ENCODE results near the gene ARHGAP23.

The ARHGAP23 gene

DNA sequence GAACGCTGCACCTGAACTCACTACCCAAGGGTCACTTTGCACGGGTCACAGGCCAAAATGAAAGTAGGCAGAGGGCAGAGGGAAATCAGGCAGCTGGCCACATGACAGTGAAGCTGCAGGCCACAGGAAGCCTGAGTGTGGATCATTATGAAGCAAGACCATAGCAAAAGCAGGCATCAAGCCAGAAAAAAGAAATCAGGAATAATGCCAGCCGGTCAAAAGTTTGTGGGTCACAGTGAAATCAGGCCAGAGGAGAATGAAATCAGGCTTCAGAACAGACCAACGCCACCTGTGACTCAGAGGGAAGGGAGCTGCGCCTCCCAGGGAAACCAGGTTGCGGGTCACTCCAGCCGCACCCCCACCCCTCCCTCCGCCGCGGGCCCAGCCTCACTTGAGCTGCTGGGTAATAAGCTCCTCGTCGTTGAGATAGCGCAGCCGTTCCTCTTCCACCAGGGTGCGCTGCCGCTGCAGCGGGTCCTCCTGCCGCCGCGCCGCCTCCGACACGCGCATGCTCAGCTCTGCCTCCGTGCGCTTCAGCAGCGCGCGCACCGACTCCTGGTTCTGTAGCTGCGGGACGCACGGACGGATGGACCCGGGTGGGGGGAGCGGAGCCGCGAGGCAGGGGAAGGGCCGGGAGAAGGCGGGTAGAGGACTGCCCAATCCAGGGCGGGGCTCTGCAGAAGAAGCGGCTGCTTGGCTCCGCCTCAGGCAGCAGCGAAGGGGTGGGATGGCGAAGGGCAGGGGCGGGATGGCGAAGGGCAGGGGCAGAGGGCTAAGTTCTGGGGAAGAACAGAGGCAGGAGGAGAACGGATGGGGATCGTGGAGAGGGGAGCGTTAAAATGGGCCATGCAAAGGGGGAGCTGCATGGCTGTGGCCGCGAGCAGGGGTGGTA, 129.8 kb downstream of the ARHGAP23 start:
- TF ChIP-seq RAD21 (IDR thresholded peaks at IDR 0.05; ENCODE audit: low read depth) (peak; percentile 85), NFIC (IDR thresholded peaks at IDR 0.05) (peak; percentile 30; the same call in 1 of the 2 replicates), FOXM1 (IDR thresholded peaks at IDR 0.05; ENCODE audit: borderline replicate concordance, low read depth) (no peak), CEBPB (IDR thresholded peaks at IDR 0.05) (peak; percentile 33; the same call in 1 of the 2 replicates)
- TF ChIP-seq, protein P1, sequence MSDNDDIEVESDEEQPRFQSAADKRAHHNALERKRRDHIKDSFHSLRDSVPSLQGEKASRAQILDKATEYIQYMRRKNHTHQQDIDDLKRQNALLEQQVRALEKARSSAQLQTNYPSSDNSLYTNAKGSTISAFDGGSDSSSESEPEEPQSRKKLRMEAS (IDR thresholded peaks at IDR 0.05), result peak; percentile 75

DNA sequence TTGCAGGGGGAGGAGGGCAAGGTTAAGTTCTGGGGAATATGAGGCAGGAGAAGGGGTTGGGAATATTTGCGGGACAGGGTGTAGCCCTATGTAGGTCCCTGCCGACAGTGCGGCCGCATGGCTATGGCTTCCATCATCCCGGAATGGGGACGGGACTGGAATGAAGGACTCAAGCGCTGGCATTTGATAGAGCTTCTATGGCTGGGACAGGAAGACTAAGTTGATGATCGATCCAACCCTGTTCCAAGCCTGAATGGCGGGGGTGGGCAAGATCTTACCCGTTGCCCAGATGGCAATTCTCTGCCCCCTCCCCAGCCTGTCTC, 130.4 kb downstream of the ARHGAP23 start:
- TF ChIP-seq, protein P2, sequence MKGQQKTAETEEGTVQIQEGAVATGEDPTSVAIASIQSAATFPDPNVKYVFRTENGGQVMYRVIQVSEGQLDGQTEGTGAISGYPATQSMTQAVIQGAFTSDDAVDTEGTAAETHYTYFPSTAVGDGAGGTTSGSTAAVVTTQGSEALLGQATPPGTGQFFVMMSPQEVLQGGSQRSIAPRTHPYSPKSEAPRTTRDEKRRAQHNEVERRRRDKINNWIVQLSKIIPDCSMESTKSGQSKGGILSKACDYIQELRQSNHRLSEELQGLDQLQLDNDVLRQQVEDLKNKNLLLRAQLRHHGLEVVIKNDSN (IDR thresholded peaks at IDR 0.05), result no peak
- TF ChIP-seq CEBPB (IDR thresholded peaks at IDR 0.05) (no peak), ZBTB7A (IDR thresholded peaks at IDR 0.05; ENCODE audit: low read depth) (no peak; the same call in 1 of the 2 replicates), CREB1 (IDR thresholded peaks at IDR 0.05; ENCODE audit: low read depth) (no peak), EP300 (IDR thresholded peaks at IDR 0.05; ENCODE audit: borderline replicate concordance) (no peak), TAF1 (IDR thresholded peaks at IDR 0.05; ENCODE audit: low read depth) (no peak), FOXM1 (IDR thresholded peaks at IDR 0.05; ENCODE audit: borderline replicate concordance, low read depth) (no peak), EGR1 (IDR thresholded peaks at IDR 0.05) (no peak), RAD21 (IDR thresholded peaks at IDR 0.05; ENCODE audit: low read depth) (no peak), YY1 (IDR thresholded peaks at IDR 0.05; ENCODE audit: low read depth) (no peak), TCF12 (IDR thresholded peaks at IDR 0.05; ENCODE audit: low read depth) (no peak), TEAD4 (IDR thresholded peaks at IDR 0.05) (no peak), NFIC (IDR thresholded peaks at IDR 0.05) (no peak)
- TF ChIP-seq, protein P3, sequence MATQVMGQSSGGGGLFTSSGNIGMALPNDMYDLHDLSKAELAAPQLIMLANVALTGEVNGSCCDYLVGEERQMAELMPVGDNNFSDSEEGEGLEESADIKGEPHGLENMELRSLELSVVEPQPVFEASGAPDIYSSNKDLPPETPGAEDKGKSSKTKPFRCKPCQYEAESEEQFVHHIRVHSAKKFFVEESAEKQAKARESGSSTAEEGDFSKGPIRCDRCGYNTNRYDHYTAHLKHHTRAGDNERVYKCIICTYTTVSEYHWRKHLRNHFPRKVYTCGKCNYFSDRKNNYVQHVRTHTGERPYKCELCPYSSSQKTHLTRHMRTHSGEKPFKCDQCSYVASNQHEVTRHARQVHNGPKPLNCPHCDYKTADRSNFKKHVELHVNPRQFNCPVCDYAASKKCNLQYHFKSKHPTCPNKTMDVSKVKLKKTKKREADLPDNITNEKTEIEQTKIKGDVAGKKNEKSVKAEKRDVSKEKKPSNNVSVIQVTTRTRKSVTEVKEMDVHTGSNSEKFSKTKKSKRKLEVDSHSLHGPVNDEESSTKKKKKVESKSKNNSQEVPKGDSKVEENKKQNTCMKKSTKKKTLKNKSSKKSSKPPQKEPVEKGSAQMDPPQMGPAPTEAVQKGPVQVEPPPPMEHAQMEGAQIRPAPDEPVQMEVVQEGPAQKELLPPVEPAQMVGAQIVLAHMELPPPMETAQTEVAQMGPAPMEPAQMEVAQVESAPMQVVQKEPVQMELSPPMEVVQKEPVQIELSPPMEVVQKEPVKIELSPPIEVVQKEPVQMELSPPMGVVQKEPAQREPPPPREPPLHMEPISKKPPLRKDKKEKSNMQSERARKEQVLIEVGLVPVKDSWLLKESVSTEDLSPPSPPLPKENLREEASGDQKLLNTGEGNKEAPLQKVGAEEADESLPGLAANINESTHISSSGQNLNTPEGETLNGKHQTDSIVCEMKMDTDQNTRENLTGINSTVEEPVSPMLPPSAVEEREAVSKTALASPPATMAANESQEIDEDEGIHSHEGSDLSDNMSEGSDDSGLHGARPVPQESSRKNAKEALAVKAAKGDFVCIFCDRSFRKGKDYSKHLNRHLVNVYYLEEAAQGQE (IDR thresholded peaks at IDR 0.05; ENCODE audit: low read depth), result no peak
- TF ChIP-seq, protein P1 (IDR thresholded peaks at IDR 0.05), result no peak

DNA sequence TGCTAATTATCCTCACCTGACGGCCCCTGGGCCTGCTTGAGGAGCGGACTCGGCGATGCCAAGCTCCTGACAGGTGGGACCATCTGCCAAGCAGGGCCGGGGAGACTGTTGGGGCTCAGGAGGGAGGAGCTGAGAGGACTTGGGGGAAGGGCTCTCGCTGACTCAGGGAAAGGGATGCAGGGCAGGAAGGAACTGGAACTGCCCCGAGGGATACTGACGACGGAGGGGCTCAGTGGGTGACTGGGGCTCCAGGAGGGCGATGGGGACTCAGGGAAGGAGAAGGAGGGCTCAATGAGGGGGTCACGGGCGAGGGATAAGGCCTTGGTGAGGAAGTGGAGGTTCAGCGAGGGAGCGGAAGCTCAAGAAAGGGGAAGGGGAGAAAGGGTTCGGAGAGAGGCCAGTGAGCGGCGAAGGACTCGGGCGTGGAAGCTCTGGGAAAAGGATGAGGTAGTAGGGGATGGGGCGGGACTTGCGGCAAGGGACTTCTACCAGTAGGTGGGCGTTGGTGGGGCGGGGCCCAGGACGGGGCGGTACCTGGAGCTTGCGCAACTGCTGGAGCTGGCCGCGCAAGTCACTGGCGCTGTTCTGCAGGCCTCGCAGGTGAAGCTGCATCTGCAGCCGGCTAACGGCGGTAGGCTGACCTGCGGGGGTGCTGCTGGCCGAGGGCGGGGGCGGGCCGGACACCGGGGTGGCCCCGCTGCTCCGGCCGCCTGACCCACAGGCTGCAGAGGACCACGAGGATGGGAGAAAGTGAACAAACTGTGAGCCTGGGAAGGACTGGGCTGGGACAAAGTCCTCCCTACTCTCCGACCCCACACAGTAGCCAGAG, 131.0 kb downstream of the ARHGAP23 start:
- no peak for TF ChIP-seq EP300 (IDR thresholded peaks at IDR 0.05; ENCODE audit: borderline replicate concordance)
- TF ChIP-seq, protein P2 (IDR thresholded peaks at IDR 0.05), result no peak
- no peak for TF ChIP-seq NFIC (IDR thresholded peaks at IDR 0.05)
- TF ChIP-seq, protein P3 (IDR thresholded peaks at IDR 0.05; ENCODE audit: low read depth), result peak; percentile 54
- TF ChIP-seq, protein P1 (IDR thresholded peaks at IDR 0.05), result peak; percentile 82
- TF ChIP-seq TCF12 (IDR thresholded peaks at IDR 0.05; ENCODE audit: low read depth), result peak; percentile 33; the same call in 1 of the 2 replicates
- TF ChIP-seq CEBPB (IDR thresholded peaks at IDR 0.05), result peak; percentile 100
- TF ChIP-seq CREB1 (IDR thresholded peaks at IDR 0.05; ENCODE audit: low read depth), result no peak
- peak; percentile 83 for TF ChIP-seq EGR1 (IDR thresholded peaks at IDR 0.05)

DNA sequence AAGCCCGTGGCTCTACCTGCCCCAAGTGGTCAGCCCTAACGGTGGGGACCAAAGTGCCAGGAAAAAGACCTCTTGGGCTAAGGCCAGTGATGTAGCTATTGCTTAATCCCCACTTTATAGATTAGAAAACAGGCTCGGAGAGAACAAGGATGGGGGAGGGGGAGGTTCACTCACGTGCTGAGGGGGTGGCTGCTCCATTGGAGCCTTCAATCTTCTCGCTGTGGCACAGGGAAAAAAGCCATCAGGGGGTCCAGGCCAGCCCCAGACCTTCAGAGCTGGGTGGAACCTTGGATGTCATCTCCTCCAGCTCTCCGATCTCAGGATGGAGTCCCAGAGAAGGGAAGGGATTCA, 131.6 kb downstream of the ARHGAP23 start:
- no peak for TF ChIP-seq RAD21 (IDR thresholded peaks at IDR 0.05; ENCODE audit: low read depth)
- no peak for TF ChIP-seq YY1 (IDR thresholded peaks at IDR 0.05; ENCODE audit: low read depth)
- TF ChIP-seq EGR1 (IDR thresholded peaks at IDR 0.05), result no peak
- TF ChIP-seq, protein P1 (IDR thresholded peaks at IDR 0.05), result no peak
- no peak for TF ChIP-seq EP300 (IDR thresholded peaks at IDR 0.05; ENCODE audit: borderline replicate concordance)
- no peak for TF ChIP-seq TAF1 (IDR thresholded peaks at IDR 0.05; ENCODE audit: low read depth)
